HL-60 (cell line): ENCODE measurements around the gene LDLRAD3.

ENCODE experiments used
- DNase-seq, 2 experiments: peaks; one replicate each; pipeline ENCODE4 v3.0.0-alpha.2; 2010 to 2020; ENCODE audit warnings: low read depth in 1 of 2, low spot score in 1 of 2
- H3K27ac ChIP-seq: fragments of 250-450 bp; sonication (Bioruptor Pico); replicated peaks from 2 replicates; pipeline ENCODE4 v1.5.1; 2020; ENCODE audit warnings: mild to moderate bottlenecking, moderate library complexity
- H3K27me3 ChIP-seq: fragments of 250-450 bp; sonication (Bioruptor Pico); 2 replicates; pipeline ENCODE4 v1.5.1; 2021; ENCODE audit warnings: mild to moderate bottlenecking, moderate library complexity; ENCODE audit not compliant: insufficient read depth, poor library complexity, severe bottlenecking
- H3K4me3 ChIP-seq: replicated peaks from 2 replicates; pipeline ENCODE4 v1.5.1; 2011; ENCODE audit warnings: mild to moderate bottlenecking, control low read depth, low read length; ENCODE audit not compliant: insufficient read depth
- GABPA ChIP-seq: IDR thresholded peaks from 2 replicates; pipeline ENCODE4 v1.6.1; 2012; ENCODE audit warnings: low read depth
- POLR2AphosphoS5 ChIP-seq: IDR thresholded peaks from 2 replicates; pipeline ENCODE4 v1.6.1; 2012; ENCODE audit warnings: low read depth
- SPI1 ChIP-seq: IDR thresholded peaks from 2 replicates; pipeline ENCODE4 v1.6.1; 2012; ENCODE audit warnings: low read depth, mild to moderate bottlenecking, borderline replicate concordance
- TF ChIP-seq, protein P1 (sequence below): IDR thresholded peaks from 2 replicates; pipeline ENCODE4 v1.6.1; 2012; ENCODE audit warnings: low read depth; ENCODE audit not compliant: insufficient replicate concordance
- TF ChIP-seq, protein P2 (sequence below): IDR thresholded peaks from one replicate; pipeline ENCODE4 v1.5.1; 2011; ENCODE audit warnings: low read length, control low read depth, inconsistent platforms; ENCODE audit not compliant: insufficient read depth

Gene LDLRAD3

DNA sequence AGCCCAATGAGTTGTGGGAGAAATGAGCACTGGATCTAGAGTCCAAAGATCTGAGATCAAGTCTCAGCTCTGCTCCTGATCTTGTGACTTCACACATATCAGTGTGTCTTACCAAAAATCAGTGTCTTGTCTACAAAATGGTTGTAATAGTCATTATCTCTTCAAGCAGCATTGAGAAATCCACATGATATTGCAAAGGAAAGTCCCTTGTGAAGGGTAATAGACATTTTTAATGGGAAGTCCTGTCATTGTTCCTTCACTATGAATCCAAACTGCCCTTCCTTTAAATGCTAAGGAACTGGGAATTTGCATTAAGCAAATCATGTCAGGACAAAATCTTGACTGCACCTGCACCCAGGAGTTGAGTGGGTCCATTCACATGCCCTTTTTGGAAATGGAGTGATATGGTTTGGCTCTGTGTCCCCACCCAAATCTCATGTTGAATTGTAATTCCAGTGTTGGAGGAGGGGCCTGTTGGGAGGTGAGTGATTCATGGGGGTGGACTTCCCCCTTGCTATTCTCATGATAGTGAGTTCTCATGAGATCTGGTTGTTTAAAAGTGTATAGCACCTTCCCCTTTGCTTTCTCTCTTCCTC is 294.3 kb downstream of the LDLRAD3 start:
- no peak for TF ChIP-seq SPI1
- TF ChIP-seq GABPA: no peak
- TF ChIP-seq POLR2AphosphoS5: no peak
- TF ChIP-seq, protein P1, sequence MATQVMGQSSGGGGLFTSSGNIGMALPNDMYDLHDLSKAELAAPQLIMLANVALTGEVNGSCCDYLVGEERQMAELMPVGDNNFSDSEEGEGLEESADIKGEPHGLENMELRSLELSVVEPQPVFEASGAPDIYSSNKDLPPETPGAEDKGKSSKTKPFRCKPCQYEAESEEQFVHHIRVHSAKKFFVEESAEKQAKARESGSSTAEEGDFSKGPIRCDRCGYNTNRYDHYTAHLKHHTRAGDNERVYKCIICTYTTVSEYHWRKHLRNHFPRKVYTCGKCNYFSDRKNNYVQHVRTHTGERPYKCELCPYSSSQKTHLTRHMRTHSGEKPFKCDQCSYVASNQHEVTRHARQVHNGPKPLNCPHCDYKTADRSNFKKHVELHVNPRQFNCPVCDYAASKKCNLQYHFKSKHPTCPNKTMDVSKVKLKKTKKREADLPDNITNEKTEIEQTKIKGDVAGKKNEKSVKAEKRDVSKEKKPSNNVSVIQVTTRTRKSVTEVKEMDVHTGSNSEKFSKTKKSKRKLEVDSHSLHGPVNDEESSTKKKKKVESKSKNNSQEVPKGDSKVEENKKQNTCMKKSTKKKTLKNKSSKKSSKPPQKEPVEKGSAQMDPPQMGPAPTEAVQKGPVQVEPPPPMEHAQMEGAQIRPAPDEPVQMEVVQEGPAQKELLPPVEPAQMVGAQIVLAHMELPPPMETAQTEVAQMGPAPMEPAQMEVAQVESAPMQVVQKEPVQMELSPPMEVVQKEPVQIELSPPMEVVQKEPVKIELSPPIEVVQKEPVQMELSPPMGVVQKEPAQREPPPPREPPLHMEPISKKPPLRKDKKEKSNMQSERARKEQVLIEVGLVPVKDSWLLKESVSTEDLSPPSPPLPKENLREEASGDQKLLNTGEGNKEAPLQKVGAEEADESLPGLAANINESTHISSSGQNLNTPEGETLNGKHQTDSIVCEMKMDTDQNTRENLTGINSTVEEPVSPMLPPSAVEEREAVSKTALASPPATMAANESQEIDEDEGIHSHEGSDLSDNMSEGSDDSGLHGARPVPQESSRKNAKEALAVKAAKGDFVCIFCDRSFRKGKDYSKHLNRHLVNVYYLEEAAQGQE: no peak
- TF ChIP-seq, protein P2, sequence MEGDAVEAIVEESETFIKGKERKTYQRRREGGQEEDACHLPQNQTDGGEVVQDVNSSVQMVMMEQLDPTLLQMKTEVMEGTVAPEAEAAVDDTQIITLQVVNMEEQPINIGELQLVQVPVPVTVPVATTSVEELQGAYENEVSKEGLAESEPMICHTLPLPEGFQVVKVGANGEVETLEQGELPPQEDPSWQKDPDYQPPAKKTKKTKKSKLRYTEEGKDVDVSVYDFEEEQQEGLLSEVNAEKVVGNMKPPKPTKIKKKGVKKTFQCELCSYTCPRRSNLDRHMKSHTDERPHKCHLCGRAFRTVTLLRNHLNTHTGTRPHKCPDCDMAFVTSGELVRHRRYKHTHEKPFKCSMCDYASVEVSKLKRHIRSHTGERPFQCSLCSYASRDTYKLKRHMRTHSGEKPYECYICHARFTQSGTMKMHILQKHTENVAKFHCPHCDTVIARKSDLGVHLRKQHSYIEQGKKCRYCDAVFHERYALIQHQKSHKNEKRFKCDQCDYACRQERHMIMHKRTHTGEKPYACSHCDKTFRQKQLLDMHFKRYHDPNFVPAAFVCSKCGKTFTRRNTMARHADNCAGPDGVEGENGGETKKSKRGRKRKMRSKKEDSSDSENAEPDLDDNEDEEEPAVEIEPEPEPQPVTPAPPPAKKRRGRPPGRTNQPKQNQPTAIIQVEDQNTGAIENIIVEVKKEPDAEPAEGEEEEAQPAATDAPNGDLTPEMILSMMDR: no peak
- no peak overlapping the region for H3K27ac ChIP-seq
- H3K27me3 ChIP-seq: no peaks in the 10 kb centered on the region
- H3K4me3 ChIP-seq: no peak overlapping the region
- no peak for DNase-seq

DNA sequence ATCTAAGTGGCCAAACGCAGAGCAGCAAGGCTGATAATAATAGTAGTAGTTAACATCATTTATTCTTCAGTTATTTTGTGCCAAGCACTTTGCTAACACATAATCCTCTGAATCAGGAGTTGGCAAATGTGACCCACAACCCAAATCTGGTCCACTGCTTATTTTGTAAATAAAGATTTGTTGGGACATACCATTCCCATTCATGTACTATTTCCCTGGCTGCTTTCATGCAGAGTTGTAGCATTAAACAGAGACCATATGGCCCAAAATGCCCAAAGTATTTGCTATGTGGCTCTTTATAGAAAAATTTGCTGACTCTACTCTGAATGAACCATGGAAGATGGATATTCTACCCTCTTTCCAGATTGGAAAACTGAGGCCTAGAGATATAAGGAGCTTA is 295.0 kb downstream of the LDLRAD3 start:
- Histone ChIP-seq H3K4me3 (no peak overlapping the region), H3K27me3 (no peaks in the 10 kb centered on the region), H3K27ac (no peak overlapping the region)
- DNase-seq: no peak
- TF ChIP-seq, protein P2: no peak
- TF ChIP-seq SPI1 (no peak), POLR2AphosphoS5 (no peak), GABPA (no peak)
- TF ChIP-seq, protein P1: no peak

DNA sequence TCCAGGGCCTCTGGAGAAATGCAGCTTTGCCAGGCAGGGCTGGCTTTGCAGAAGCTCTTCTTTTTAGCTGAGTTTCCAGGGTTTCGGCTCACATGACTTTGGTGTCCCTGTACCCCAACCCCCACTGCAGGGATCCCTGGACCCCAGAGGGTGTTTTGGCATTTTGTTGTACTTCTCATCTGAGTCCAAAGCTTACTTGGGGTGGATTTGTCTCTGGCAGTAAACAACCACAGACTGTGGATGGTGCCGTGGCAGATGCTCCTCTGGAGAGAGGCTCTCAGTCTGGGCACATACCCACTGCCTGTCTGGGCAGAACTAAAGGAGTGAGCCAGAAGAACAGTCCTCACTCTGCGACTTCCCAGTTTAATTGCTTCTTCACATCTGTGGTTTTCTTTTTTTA is 295.8 kb downstream of the LDLRAD3 start:
- no peak overlapping the region for H3K27ac ChIP-seq
- no peaks in the 10 kb centered on the region for H3K27me3 ChIP-seq
- H3K4me3 ChIP-seq: no peak overlapping the region
- TF ChIP-seq SPI1: no peak
- TF ChIP-seq, protein P2: no peak
- no peak for TF ChIP-seq POLR2AphosphoS5
- TF ChIP-seq, protein P1: no peak
- TF ChIP-seq GABPA: no peak
- DNase-seq: no peak
